Thyroid gland (tissue), 4 donors: Measurements from ENCODE around the gene MB21D2.

Source experiments
- CTCF ChIP-seq, 6 experiments: fragments of 200-600 bp in 3 of 6; fragments of 450-650 bp in 3 of 6; sonication (generic) in 3 of 6; IDR thresholded peaks; one replicate each; pipeline ENCODE4 v1.5.1; 2016 to 2019; ENCODE audit warnings: antibody characterized with exemption in 6 of 6, mild to moderate bottlenecking in 2 of 6, inconsistent platforms in 1 of 6, moderate library complexity in 1 of 6
- POLR2A ChIP-seq, 2 donors: fragments of 450-650 bp; IDR thresholded peaks; one replicate each; pipeline ENCODE4 v1.6.1; 2017; ENCODE audit warnings: antibody characterized with exemption in 2 of 2, mild to moderate bottlenecking in 2 of 2, moderate library complexity in 1 of 2

- TF ChIP-seq CTCF (IDR thresholded peaks at IDR 0.05) (no peak), POLR2A (IDR thresholded peaks at IDR 0.05) (no peak)
These were observed 57.2 kb downstream of the MB21D2 start for GRCh38 chr3:192860454-192860853.
